Subcutaneous abdominal adipose tissue (tissue), 5 donors: ENCODE results near the gene GFM1.
A peak's percentile ranks its signal among the peaks of the same experiment; 100 is the strongest.

Source experiments
- H3K27ac ChIP-seq: one replicate; pipeline ENCODE4 v1.7.0; 2013; ENCODE audit warnings: low read depth, mild to moderate bottlenecking, inconsistent platforms, low read length, moderate library complexity
- H3K27me3 ChIP-seq, 5 donors: one replicate each; pipeline ENCODE4 v1.7.0; 2013; ENCODE audit warnings: low read length in 5 of 5, inconsistent platforms in 1 of 5; ENCODE audit not compliant: control insufficient read depth in 5 of 5, insufficient read depth in 4 of 5
- H3K36me3 ChIP-seq, 5 donors: one replicate each; pipeline ENCODE4 v1.7.0; 2013; ENCODE audit warnings: low read length in 5 of 5; ENCODE audit not compliant: control insufficient read depth in 5 of 5, insufficient read depth in 5 of 5
- H3K4me1 ChIP-seq, 5 donors: one replicate each; pipeline ENCODE4 v1.7.0; 2013; ENCODE audit warnings: low read length in 5 of 5, mild to moderate bottlenecking in 3 of 5, moderate library complexity in 1 of 5; ENCODE audit not compliant: control insufficient read depth in 5 of 5, insufficient read depth in 5 of 5
- H3K4me3 ChIP-seq, 5 donors: one replicate each; pipeline ENCODE4 v1.7.0; 2013; ENCODE audit warnings: low read length in 5 of 5, low read depth in 1 of 5
- H3K9ac ChIP-seq, 5 donors: one replicate each; pipeline ENCODE4 v1.7.0; 2013; ENCODE audit warnings: low read length in 5 of 5, mild to moderate bottlenecking in 4 of 5, moderate library complexity in 3 of 5
- H3K9me3 ChIP-seq, 5 donors: one replicate each; pipeline ENCODE4 v1.7.0; 2013; ENCODE audit warnings: low read length in 5 of 5; ENCODE audit not compliant: control insufficient read depth in 5 of 5
- donor health status: healthy.
- donor health status: healthy.
- donor health status: healthy.
- donor health status: healthy.
- donor health status: healthy.

The GFM1 gene

GRCh38 chr3:158644345-158644908 lies at the start of gene GFM1:
TSS of gene GFM1 (plus strand) at chr3:158644527. CDS start at chr3:158644635, 108 bp downstream.
- Histone ChIP-seq H3K9me3 (no peaks in the 10 kb centered on the region), H3K9ac (peak within 1 kb of the TSS; percentile 87 to 97 (median 95)), H3K27me3 (no peaks in the 10 kb centered on the region), H3K36me3 (peaks cover 0 to 16% (median 10%) of the 10 kb centered on the region in 5 donors), H3K27ac (peak within 1 kb of the TSS; percentile 95), H3K4me1 (peaks cover 4 to 22% (median 16%) of the 10 kb centered on the region in 5 donors), H3K4me3 (peak within 1 kb of the TSS; percentile 67 to 95 (median 93))

- H3K4me3 ChIP-seq: no peak overlapping the region
- H3K9me3 ChIP-seq: no peaks in the 10 kb centered on the region
- H3K27me3 ChIP-seq: no peaks in the 10 kb centered on the region
- peaks cover 0 to 5% (median 2%) of the 10 kb centered on the region in 5 donors for H3K36me3 ChIP-seq
- H3K4me1 ChIP-seq: no peaks in the 10 kb centered on the region
- no peak overlapping the region for H3K27ac ChIP-seq
- H3K9ac ChIP-seq: no peak overlapping the region
Measured at GRCh38 chr3:158600787-158601186, 43.5 kb upstream of the GFM1 start.

GRCh38 chr3:158602227-158602626 lies 42.1 kb upstream of the GFM1 start:
- Histone ChIP-seq H3K27me3 (no peaks in the 10 kb centered on the region), H3K4me3 (no peak overlapping the region), H3K27ac (no peak overlapping the region), H3K9ac (no peak overlapping the region), H3K36me3 (peaks cover 0 to 5% (median 2%) of the 10 kb centered on the region in 5 donors), H3K9me3 (no peaks in the 10 kb centered on the region), H3K4me1 (no peaks in the 10 kb centered on the region)

GRCh38 chr3:158617982-158618875 lies 26.1 kb upstream of the GFM1 start:
- Histone ChIP-seq H3K4me1 (no peaks in the 10 kb centered on the region), H3K36me3 (no peaks in the 10 kb centered on the region), H3K27me3 (no peaks in the 10 kb centered on the region), H3K27ac (no peak overlapping the region), H3K4me3 (no peak overlapping the region), H3K9me3 (peaks cover 0 to 15% (median 7%) of the 10 kb centered on the region in 5 donors), H3K9ac (no peak overlapping the region)

- H3K4me1 ChIP-seq: no peaks in the 10 kb centered on the region
- no peaks in the 10 kb centered on the region for H3K36me3 ChIP-seq
- no peak overlapping the region for H3K27ac ChIP-seq
- H3K27me3 ChIP-seq: no peaks in the 10 kb centered on the region
- no peak overlapping the region for H3K9ac ChIP-seq
- H3K4me3 ChIP-seq: no peak overlapping the region
- H3K9me3 ChIP-seq: peaks cover 0 to 5% (median 0%) of the 10 kb centered on the region in 5 donors
Measured at GRCh38 chr3:158625881-158626280, 18.4 kb upstream of the GFM1 start.

- Histone ChIP-seq H3K9ac (no peak overlapping the region), H3K36me3 (no peaks in the 10 kb centered on the region), H3K27ac (no peak overlapping the region), H3K27me3 (no peaks in the 10 kb centered on the region), H3K4me3 (no peak overlapping the region), H3K4me1 (no peaks in the 10 kb centered on the region), H3K9me3 (no peaks in the 10 kb centered on the region)
Measured at GRCh38 chr3:158631981-158632380, 12.3 kb upstream of the GFM1 start.

- Histone ChIP-seq H3K36me3 (no peaks in the 10 kb centered on the region), H3K9ac (no peak overlapping the region), H3K27ac (no peak overlapping the region), H3K9me3 (no peaks in the 10 kb centered on the region), H3K27me3 (no peaks in the 10 kb centered on the region), H3K4me1 (peaks cover 1 to 13% (median 8%) of the 10 kb centered on the region in 5 donors), H3K4me3 (no peak overlapping the region)
Measured at GRCh38 chr3:158640646-158641045, 3.7 kb upstream of the GFM1 start.

- no peak overlapping the region for H3K9ac ChIP-seq
- no peaks in the 10 kb centered on the region for H3K9me3 ChIP-seq
- H3K4me3 ChIP-seq: no peak overlapping the region
- H3K4me1 ChIP-seq: peaks cover 4 to 22% (median 16%) of the 10 kb centered on the region in 5 donors
- H3K27ac ChIP-seq: no peak overlapping the region
- no peaks in the 10 kb centered on the region for H3K27me3 ChIP-seq
- peaks cover 0 to 10% (median 3%) of the 10 kb centered on the region in 5 donors for H3K36me3 ChIP-seq
Measured at GRCh38 chr3:158642005-158642404, 2.3 kb upstream of the GFM1 start.

- Histone ChIP-seq H3K27ac (no peak overlapping the region), H3K9me3 (no peaks in the 10 kb centered on the region), H3K9ac (no peak overlapping the region), H3K36me3 (peaks cover 0 to 10% (median 4%) of the 10 kb centered on the region in 5 donors), H3K27me3 (no peaks in the 10 kb centered on the region), H3K4me1 (peaks cover 4 to 22% (median 16%) of the 10 kb centered on the region in 5 donors), H3K4me3 (no peak overlapping the region)
Measured at GRCh38 chr3:158642474-158643210, 1.7 kb upstream of the GFM1 start.
